HK-2 (cell line): ENCODE data around the gene TMEM200B.
"Not testable (repeated sequence)": the region's sequence is repeated elsewhere in the genome, so short reads cannot be mapped to it uniquely, and the experiment has no call there.

Experiments used
- DNase-seq: peaks from one replicate; pipeline ENCODE4 v3.0.0-alpha.2; 2018; ENCODE audit not compliant: unreplicated experiment

Gene TMEM200B

DNA sequence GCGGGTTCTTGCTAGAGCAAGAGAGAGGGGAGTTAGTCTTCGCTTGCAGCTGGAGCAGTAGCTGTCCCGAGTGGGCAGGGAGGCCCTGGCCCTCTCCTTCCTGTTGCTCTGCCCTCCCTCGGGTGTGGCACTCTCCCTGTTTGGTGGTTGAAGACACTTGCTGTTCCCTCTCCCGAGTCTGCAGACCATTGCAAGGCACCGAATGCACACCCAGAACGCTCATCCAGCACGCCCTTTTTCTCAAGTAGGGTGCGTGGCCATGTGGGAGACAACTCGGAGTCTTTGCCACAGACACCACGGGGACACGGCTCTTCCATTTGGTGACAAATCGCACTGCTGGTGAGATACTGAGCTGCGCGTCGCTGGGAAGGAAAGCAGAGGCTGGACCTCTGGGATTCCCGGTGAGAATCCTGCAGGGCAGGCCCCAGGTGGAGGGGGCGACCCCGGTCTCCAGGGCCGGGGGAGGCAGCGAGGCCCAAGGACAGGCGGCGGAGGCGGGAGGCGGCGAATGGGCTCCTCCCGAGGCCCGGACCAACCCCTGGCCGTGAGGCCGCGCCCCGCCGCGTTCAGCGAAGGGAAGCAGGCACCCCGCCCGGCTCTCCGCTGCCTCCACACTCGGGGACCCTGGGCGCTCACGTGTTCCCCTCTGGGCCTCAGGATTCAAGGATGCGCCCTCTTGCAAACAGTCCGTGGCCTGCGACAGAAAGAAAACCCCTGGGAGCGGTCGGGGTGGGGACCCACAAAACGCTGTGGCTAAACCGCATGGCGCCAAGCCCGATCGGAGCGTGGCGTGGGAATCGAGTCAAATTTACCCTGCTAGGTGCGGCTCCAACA is 10.4 kb upstream of the TMEM200B start:
- DNase-seq: no peak

DNA sequence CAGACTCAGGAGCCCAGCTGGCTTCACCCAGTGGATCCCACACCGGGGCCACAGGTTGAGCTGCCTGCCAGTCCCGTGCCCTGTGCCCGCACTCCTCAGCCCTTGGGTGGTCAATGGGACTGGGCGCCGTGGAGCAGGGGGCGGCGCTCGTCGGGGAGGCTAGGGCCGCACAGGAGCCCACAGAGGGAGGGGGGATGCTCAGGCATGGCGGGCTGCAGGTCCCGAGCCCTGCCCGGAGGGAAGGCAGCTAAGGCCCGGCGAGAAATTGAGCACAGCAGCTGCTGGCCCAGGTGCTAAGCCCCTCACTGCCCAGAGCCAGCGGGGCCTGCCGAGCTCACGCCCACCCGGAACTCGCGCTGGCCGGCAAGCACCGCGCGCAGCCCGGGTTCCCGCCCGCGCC is 7.4 kb upstream of the TMEM200B start:
- not testable (repeated sequence) for DNase-seq

DNA sequence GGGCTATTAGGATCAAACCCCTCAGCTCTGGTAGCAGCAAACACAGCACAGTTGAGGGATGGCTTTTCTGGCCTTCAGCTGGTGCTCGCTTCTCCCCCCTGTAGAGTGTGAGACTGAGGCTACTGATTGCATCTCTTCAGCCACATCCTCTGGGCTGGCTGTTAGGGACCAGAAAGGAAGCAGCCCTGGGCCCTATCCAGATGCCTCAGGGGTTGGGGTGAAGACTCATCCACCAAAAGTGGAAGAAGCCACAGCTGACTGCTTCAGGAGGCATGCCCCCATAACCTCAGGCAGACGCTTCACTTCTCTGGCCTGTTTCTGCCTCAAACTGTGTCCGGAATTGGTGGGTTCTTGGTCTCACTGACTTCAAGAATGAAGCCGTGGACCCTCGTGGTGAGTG is 6.2 kb upstream of the TMEM200B start:
- no peak for DNase-seq

DNA sequence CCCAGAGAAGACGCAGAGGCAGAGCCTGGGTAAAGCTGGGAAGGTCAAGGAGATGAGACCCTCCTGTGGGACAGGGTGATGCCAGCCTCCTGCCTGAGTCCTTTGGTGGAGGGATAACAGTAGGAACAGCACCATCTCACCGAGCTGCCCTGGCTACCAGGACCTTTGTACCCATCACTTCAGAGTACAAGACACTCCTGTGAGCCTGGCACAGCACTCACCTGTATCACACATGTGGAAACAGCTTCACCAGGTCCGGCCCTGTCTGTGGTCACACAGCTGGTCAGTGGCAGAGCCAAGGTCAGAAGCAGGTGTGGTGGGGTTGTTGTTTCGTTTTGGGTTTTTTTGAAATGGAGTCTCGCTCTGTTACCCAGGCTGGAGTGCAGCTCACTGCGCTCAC is 5.0 kb upstream of the TMEM200B start:
- no peak for DNase-seq

DNA sequence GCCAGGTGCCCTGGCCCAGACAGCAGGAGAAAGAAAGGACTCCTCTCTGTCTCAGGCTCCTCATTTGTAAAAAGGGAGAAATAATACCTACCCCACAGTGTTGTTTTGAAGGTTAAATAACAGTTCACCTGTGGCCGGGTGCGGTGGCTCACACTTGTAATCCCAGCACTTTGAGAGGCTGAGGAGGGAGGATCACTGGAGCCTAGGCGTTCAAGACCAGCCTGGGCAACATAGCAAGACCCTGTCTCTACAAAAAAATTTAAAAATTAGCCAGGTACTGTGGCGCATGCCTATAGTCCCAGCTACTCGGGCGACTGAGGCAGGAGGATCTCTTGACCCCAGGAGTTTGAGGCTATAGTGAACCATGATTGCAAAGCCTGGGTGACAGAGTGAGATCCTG is 2.5 kb upstream of the TMEM200B start:
- DNase-seq: no peak

DNA sequence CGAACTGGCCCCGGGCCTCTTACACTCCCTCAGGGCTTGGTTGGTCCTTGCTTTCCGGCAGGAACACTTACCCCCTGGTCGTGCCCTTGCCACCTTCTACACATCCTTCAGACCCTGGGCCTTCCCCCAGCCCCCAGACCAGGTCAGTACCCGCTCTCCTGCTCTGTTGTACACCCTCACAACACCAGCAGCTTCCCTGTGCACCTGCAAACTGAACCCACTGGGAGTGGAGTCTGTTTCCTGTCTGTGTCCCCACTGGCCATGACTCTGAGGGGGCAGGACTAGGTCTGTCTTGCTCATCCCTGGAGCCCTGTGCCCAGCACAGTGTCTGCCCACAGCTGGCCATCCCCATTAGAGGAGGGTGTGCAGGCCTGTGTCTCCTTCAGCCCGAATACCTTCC is 2.1 kb upstream of the TMEM200B start:
- DNase-seq: no peak

DNA sequence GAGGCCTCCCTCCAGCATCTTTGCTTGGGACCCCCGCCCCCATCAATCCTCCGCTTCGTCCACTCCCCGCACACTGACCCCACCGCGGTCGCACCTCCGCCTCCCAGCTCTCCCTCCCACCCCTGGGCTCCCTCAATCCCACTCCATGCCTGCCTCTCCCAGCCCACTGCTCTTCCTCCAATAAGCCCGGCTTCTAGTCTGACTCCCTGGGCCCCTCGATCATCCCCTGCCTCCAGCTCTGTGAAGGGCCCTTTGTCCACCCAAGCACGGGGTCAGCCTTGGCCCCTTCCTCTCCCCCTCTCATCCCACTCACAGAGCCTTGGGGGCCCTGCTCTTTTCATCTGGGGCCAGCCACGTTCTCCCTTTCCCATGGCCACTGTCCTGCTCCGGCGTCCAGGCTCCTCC is 1.5 kb upstream of the TMEM200B start:
- no peak for DNase-seq

DNA sequence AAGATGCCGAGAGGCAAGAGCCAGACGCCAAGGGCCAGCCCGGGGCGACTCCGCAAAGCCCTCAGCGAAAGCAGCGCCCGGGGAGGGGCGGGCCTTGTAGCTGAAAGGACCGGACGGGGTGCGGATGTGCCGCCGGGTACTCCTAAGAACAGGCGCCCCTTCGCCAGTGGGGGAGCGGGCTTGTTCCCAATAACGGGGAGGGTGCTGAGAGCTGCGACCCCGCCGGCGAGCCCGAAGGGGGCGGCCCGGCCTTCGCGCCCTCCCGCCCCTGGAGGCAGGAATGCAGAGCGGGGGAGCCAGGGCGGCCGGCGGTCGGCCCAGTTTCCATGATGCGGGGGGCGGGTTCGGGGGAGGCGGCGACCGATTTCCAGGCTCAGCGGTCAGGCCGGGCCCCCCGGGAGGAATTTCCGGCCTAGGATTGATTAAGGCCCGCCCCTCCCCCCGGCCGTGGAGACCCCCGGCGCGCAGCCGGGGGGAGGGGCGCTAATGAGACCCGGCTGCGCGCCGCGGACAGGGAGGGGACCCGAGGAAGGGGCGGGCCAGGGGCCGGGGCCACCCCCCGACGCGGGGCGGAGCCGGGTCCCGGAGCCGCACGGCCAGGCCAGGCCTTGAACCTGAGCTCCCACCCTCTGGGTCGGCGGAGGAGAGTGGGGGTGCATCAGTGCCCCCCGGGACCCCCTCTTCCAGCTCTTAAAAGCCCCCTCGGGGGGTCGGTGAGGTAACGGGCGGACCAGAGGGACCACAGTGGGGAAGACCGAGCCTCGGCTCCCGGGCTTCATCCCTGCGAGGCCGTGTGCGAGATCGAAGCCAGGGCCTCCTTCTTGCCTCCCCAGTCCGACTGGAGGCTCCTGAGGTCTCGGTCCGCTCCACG is 898 bp upstream of the TMEM200B start:
- peak; percentile 84 for DNase-seq

DNA sequence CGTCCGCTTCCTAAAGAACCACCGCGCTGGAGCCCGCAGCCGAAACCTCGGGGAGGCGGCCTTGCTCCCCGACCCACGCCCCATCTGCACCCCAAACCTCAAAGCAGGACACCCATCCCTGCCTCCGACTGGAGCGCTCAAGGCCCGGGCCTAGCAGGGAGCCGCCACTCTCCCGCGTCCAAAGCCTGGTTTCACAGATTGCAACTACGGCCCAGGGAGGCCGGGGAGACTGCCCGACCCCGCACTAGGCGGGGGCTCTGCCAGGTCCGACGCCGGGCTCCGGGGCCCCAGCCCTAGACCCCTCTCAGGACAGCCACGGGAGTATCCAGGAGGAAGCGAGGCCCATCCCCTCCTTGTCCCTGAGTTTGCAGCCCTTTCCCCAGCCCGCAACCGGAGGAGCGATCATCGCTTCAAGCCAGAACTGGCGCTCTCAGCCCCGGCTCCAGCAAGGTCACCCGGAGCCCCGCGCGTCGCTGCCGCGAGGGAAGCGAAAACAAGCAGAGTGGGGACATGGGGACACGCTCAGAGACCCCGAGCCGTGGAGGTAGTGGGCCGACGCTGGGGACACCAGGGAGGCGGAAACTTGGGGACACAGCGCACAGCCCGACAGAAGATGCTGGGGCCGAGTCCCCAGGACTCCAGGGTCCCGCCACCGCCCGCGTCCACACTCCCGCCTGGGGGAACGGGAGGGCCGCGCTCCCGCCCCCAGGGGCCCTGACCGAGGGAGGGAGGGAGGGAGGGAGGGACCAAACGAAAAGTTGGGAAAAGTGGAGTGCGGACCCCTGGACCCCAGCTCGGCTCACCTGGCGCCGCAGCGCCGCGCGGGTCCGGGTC is 433 bp downstream of the TMEM200B start:
- peak; percentile 58 for DNase-seq

DNA sequence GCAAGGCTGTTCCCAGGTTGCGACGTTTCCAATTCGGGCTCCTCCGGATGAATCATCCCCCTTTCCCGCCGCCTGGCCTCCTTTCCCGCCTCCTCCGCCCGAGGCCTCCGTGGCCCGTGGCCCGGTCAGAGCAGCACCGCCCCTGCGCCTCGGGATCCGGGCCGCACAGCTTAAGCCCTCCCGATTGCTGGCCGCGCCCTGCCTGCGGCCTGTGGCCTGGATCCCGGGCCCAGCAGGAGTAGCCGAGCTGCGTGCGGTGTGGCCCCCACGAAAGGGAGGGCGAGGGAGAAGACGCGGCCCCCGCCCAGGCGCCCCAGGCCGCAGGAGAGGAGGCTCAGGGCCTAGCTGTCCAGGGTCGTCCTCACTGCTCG is 1.0 kb downstream of the TMEM200B start:
- peak; percentile 82 for DNase-seq

DNA sequence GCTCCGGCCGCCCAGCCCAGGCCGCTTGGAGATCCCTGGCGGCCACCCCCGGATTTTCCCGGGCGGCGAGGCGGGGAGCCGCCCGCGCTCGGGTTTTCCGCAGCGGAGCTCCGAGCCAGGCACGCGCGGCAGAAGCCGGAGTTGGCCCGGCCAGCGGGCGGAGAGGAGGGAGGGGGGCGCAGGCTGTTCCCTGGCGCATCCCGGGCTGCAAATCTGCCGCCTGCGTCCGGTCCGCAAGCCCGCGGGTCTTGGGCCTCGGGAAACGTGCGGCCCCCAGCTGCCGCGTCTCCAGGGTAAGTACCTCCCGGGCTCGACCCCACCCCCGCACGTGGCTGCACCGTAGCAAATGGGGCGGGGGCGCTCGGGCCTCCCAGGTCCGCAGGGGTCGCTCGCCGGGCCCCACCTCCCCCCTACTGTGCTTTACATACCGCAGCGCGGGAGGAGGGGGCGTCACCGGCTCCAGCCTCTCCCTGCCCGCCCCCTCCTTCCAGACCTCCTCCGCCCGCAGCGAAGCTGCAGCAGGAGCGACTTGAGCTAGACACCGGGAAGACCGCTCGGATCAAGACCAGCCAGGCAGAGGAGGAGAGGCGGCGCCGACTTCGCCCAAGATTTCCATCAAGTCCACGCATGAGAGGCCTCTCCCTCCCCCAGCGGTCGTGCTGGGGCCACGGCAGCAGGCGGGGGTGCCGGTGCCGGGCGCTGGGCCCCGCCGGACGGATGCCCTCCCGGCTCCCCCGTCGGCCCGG is 1.6 kb downstream of the TMEM200B start:
- no peak for DNase-seq

DNA sequence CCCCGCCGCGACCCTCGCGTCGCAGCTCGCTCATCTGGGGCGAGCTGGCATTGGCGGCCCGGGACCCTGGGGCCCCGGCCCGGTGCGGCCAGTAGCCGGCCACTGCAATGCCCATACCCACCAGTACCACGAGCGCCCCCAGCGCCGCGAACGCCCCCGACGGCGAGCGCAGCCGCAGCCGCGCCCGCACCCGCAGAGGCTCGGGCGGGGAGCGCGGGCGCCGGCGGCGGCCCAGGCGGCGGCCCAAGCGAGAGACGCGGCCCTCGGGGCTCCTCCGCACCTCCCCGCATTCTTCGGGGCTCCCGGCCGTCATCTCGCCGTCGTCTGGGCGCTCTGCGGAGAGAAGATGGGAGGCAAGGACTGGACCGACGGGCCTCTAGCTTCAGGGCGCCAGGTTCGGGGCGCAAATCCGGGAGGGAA is 2.2 kb downstream of the TMEM200B start:
- no peak for DNase-seq

DNA sequence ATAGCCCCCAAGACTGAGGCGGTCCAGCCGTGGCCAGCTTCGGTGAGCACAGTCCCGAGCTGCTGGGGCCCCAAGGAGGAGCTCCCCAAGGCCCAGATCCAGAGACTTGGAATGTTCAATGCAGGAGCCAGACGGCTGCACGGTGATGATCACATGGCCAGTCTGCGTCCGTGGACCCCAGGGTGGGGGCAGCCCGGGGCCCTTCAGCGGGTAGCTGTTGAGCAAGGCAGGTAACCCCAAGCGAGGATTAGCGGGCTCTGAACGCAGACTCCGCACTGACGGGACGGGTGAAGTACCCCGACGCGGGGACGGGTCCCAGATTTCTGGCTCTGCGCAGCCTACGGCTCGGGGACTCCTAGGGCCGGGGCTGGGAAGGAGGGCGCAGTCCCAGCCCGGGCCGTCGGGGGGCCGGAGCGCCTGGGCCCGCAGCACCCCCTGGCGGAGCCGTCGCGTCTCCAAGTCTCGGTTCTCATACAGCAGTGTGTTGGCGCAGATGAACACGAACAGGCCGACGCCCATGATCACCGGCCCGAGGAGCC is 2.7 kb downstream of the TMEM200B start:
- no peak for DNase-seq

DNA sequence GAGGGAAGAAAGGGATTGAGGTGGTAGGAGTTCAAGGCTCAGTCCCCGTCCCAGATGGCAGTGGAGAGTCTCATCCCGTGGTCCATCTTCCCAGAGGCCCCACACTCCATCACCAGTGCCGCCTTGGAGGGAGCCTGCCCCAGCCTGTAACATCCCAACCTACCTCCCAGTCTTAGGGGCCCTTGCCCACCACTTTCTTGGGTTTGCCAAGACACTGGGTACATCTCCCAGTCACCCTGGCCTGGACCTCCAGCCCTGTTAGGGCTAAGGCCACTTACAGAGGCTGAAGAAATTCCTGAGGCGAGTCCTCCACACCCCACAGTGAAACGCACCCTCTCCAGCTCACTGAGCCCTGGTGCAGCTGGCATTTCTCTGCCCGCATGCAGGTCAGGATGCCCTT is 3.3 kb downstream of the TMEM200B start:
- DNase-seq: no peak

DNA sequence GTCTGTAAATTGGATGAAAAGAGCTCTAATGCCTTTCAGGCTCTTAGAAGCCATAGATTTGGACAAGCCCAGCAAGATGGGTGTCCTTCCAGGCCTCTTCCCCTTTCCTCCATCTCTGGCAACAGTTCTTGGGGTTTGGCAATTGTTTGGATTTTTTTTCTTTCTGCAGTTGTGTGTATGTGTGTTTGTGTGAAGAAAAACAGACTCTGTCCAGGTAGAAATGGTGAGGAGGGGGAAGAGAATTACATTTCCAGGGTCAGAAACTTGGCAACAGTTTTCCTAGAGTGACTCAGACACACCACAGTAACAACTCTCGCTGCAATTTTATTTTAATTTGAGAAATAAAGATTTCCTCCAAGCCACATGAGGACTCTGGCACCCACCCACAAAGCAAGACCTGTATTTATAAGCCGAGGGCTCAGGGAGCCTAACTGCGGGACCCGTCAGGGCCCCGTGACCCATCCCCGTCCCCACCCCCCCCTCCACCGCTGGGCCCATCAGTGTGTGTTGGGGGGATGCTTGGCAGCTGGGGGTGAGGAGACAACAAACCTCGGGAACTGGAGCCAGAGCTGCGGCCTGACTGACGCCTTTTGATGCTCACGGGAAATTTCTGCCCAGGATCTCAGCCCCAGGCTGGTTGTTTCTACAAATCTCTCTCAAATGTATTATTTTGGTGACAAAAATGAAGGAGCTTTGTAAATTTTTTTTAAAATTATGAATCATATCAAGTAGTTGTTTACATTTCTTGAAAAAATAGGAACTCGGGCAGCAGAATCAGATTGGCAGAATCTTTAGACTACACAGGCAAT is 4.4 kb downstream of the TMEM200B start:
- no peak for DNase-seq

DNA sequence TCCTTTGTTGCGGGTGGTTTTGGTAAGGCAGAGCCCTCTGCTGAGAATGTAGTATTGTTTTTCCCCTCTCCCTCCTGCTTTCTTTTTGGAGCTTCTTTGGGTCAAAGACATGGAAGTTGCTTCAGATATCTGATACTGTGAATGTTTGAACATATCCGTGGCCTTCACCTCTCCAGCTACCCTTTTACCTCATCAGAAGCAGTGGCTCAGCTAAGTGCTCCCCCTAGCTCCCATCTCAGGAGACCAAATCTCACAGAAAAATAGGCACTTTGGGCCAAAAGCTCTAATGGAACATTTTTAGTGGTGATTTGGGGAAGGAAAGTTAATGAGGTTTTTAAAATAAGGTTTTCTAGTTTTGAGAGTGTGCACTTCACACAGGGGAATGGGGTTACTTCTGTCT is 6.3 kb downstream of the TMEM200B start:
- no peak for DNase-seq

DNA sequence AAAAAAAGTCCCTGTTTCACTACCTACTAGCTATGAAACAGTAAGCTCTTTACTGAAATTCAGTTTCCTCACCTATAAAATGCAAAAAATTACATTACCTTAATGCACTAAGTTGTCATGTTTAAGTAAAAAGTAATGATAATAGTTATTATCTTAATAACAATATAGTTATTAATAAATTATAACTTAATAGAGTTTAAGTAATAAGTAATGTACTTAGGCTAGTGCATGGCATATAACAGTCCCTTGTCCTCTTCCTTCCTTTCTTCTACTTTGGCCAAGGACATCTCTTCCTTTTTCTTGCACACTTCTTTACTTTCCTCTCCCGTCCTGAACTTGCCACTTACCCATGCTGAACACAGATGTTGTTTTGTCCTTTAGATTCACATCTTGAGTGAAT is 9.0 kb downstream of the TMEM200B start:
- DNase-seq: no peak

DNA sequence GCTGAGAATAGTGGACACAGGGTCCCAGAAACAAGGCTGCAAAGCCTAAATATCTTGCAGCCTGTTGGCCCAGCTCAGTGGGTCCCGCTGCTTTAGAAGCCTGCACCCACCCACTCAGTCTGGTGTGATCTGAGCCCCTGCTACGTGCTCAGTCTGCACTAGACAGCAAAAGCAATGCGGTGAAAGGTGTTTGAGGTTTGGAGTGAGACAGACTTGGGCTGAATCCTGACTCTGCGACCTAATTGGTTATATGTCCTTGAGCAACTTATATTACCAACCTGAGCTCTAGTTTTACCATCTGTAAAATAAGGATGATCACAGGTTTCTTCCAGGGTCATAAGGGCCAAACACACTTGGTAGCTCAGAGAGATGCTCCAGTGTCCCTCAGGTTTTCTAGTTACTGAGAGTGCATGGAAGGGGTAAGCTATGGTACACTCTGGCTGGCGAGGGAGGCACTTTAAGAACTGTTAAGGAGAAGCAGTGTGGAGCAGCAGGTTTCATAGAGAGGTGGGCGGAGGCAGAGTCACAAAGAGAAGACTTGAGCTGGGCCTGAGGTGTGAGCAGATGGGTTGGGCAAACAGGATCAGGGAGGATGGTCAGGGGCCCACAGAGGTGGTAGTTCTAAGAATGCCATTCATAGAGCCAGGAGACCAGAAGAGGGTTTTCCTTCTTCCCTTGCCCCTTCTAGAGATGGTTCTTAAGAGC is 10.1 kb downstream of the TMEM200B start:
- DNase-seq: no peak

DNA sequence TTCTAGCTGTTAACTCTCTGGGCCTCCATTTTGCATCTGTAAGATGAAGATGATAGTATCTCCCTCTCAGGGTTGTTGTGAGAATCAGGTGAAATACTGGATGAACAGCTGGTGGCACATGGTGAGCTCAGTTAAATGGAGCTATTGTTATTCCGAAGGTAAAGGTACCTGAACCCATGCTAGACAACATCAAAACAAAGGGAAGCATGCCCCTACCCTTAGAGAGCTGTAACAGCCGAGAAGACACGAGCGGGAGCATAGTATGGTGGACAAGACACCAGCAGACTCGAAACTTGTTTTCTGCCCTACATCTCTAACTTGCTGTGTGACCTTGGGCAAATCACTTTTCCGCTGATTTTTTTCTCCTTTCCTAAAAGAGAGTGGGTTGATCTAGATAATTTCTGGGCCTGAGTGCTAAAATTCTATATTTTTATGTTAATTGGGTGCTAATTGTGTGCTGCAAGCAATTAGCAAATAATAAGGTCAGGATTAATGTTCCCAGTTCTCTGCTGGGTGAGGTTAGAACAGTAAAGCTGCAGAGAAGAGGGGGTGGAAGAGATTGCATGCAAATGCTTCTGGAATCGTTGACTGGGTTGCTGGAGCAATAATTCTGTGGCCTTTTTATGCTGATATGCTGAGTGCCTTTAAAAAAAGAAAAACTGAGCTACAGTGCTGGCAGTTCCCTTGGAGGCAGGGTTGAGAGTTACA is 10.8 kb downstream of the TMEM200B start:
- no peak for DNase-seq
